Measurements from ENCODE around the gene TNNI3K. TPM values are rescaled to one million over a fixed set of nuclear protein-coding genes. Genes with fewer than 3 reads are reported as not detected.

TNNI3K gene
- total RNA-seq, 1 donor from 2014 or later, result 1.1 TPM

- intact Hi-C loops (cut with DNase I), result no loop called here
- ATAC-seq, result no peak
- TF ChIP-seq CTCF (IDR thresholded peaks at IDR 0.05), result no peak
- Histone ChIP-seq H3K4me1 (no peaks in the 10 kb centered on the region), H3K27me3 (ENCODE audit: low read depth) (no peaks in the 10 kb centered on the region), H3K36me3 (no peaks in the 10 kb centered on the region), H3K9me3 (no peaks in the 10 kb centered on the region), H3K4me3 (no peak overlapping the region), H3K27ac (no peak overlapping the region)
- DNase-seq, result no peak
These were observed 197.1 kb downstream of the TNNI3K start for GRCh38 chr1:74432325-74432724.

GRCh38 chr1:74434321-74434720, 199.1 kb downstream of the TNNI3K start:
- Histone ChIP-seq H3K4me1 (no peaks in the 10 kb centered on the region), H3K27ac (no peak overlapping the region), H3K27me3 (ENCODE audit: low read depth) (no peaks in the 10 kb centered on the region), H3K4me3 (no peak overlapping the region), H3K9me3 (no peaks in the 10 kb centered on the region), H3K36me3 (no peaks in the 10 kb centered on the region)
- intact Hi-C loops (cut with DNase I), result no loop called here
- TF ChIP-seq CTCF (IDR thresholded peaks at IDR 0.05), result no peak
- DNase-seq (no peak), ATAC-seq (no peak)

- no peak for DNase-seq
- Histone ChIP-seq H3K27me3 (ENCODE audit: low read depth) (no peaks in the 10 kb centered on the region), H3K4me1 (no peaks in the 10 kb centered on the region), H3K9me3 (no peaks in the 10 kb centered on the region), H3K36me3 (no peaks in the 10 kb centered on the region), H3K4me3 (no peak overlapping the region), H3K27ac (no peak overlapping the region)
- ATAC-seq, result no peak
- intact Hi-C loops (cut with DNase I), result no loop called here
- TF ChIP-seq CTCF (IDR thresholded peaks at IDR 0.05), result no peak
These were observed 200.9 kb downstream of the TNNI3K start for GRCh38 chr1:74436078-74436477.

GRCh38 chr1:74437035-74437434, 201.8 kb downstream of the TNNI3K start:
- Histone ChIP-seq H3K9me3 (no peaks in the 10 kb centered on the region), H3K36me3 (no peaks in the 10 kb centered on the region), H3K4me1 (no peaks in the 10 kb centered on the region), H3K27me3 (ENCODE audit: low read depth) (no peaks in the 10 kb centered on the region), H3K27ac (no peak overlapping the region), H3K4me3 (no peak overlapping the region)
- no peak for DNase-seq
- ATAC-seq, result no peak
- intact Hi-C loops (cut with DNase I), result no loop called here
- no peak for TF ChIP-seq CTCF (IDR thresholded peaks at IDR 0.05)

GRCh38 chr1:74452035-74452434, 216.8 kb downstream of the TNNI3K start:
- H3K27ac ChIP-seq, result no peak overlapping the region
- H3K4me3 ChIP-seq, result no peak overlapping the region
- intact Hi-C loops (cut with DNase I), result no loop called here
- DNase-seq (no peak), ATAC-seq (no peak)
- H3K27me3 ChIP-seq (ENCODE audit: low read depth), result no peaks in the 10 kb centered on the region
- H3K36me3 ChIP-seq, result no peaks in the 10 kb centered on the region
- TF ChIP-seq CTCF (IDR thresholded peaks at IDR 0.05), result no peak
- no peaks in the 10 kb centered on the region for H3K9me3 ChIP-seq
- H3K4me1 ChIP-seq, result no peaks in the 10 kb centered on the region

GRCh38 chr1:74453277-74453676, 218.1 kb downstream of the TNNI3K start:
- H3K4me3 ChIP-seq, result no peak overlapping the region
- no peak for TF ChIP-seq CTCF (IDR thresholded peaks at IDR 0.05)
- H3K36me3 ChIP-seq, result no peaks in the 10 kb centered on the region
- H3K27ac ChIP-seq, result no peak overlapping the region
- DNase-seq (no peak), ATAC-seq (no peak)
- no peaks in the 10 kb centered on the region for H3K9me3 ChIP-seq
- intact Hi-C loops (cut with DNase I), result no loop called here
- no peaks in the 10 kb centered on the region for H3K27me3 ChIP-seq (ENCODE audit: low read depth)
- no peaks in the 10 kb centered on the region for H3K4me1 ChIP-seq
